Neuron (in vitro differentiated cells): ENCODE data around the gene SH3BP1.
A peak's percentile ranks its signal among the peaks of the same experiment; 100 is the strongest.

Experiments used
- H2AFZ ChIP-seq: one replicate; pipeline ENCODE4 v1.6.1; 2013; ENCODE audit warnings: low read depth, mild to moderate bottlenecking, inconsistent platforms, low read length, moderate library complexity
- H3K27me3 ChIP-seq: one replicate; pipeline ENCODE4 v1.6.1; 2013; ENCODE audit warnings: low read length; ENCODE audit not compliant: insufficient read depth
- H3K36me3 ChIP-seq: one replicate; pipeline ENCODE4 v1.6.1; 2013; ENCODE audit warnings: low read length; ENCODE audit not compliant: insufficient read depth
- H3K4me1 ChIP-seq: one replicate; pipeline ENCODE4 v1.6.1; 2013; ENCODE audit warnings: low read length; ENCODE audit not compliant: insufficient read depth
- H3K4me3 ChIP-seq: 2 replicates; pipeline ENCODE4 v1.5.1; 2013; ENCODE audit warnings: mild to moderate bottlenecking, low read length, moderate library complexity
- H3K9me3 ChIP-seq: one replicate; pipeline ENCODE4 v1.6.1; 2013; ENCODE audit warnings: low read length

Gene SH3BP1

GRCh38 chr22:37632174-37633088 is 7.0 kb upstream of the SH3BP1 start:
- Histone ChIP-seq H3K4me1 (peaks cover 27% of the 10 kb centered on the region), H3K36me3 (peaks cover 35% of the 10 kb centered on the region), H3K9me3 (no peaks in the 10 kb centered on the region), H2AFZ (no peak overlapping the region), H3K4me3 (no peak overlapping the region), H3K27me3 (no peaks in the 10 kb centered on the region)

GRCh38 chr22:37633089-37633624 is 6.3 kb upstream of the SH3BP1 start:
- Histone ChIP-seq H3K9me3 (no peaks in the 10 kb centered on the region), H3K27me3 (no peaks in the 10 kb centered on the region), H2AFZ (no peak overlapping the region), H3K4me1 (peaks cover 27% of the 10 kb centered on the region), H3K4me3 (no peak overlapping the region), H3K36me3 (peaks cover 32% of the 10 kb centered on the region)

GRCh38 chr22:37633625-37634416 is 5.6 kb upstream of the SH3BP1 start:
- peaks cover 27% of the 10 kb centered on the region for H3K4me1 ChIP-seq
- H3K36me3 ChIP-seq = peaks cover 26% of the 10 kb centered on the region
- H3K27me3 ChIP-seq = no peaks in the 10 kb centered on the region
- H2AFZ ChIP-seq = no peak overlapping the region
- no peaks in the 10 kb centered on the region for H3K9me3 ChIP-seq
- peak overlapping the region; percentile 1 for H3K4me3 ChIP-seq

- Histone ChIP-seq H3K4me3 (no peak overlapping the region), H3K36me3 (peaks cover 20% of the 10 kb centered on the region), H3K27me3 (no peaks in the 10 kb centered on the region), H3K9me3 (no peaks in the 10 kb centered on the region), H2AFZ (no peak overlapping the region), H3K4me1 (peaks cover 31% of the 10 kb centered on the region)
Measured at GRCh38 chr22:37634417-37634924, 5.0 kb upstream of the SH3BP1 start.

- peaks cover 16% of the 10 kb centered on the region for H3K36me3 ChIP-seq
- no peaks in the 10 kb centered on the region for H3K9me3 ChIP-seq
- no peaks in the 10 kb centered on the region for H3K27me3 ChIP-seq
- peaks cover 34% of the 10 kb centered on the region for H3K4me1 ChIP-seq
- no peak overlapping the region for H3K4me3 ChIP-seq
- no peak overlapping the region for H2AFZ ChIP-seq
Measured at GRCh38 chr22:37635157-37635556, 4.3 kb upstream of the SH3BP1 start.

GRCh38 chr22:37636186-37636948 is 3.1 kb upstream of the SH3BP1 start:
- Histone ChIP-seq H3K4me3 (no peak overlapping the region), H3K27me3 (no peaks in the 10 kb centered on the region), H3K4me1 (peaks cover 41% of the 10 kb centered on the region), H2AFZ (no peak overlapping the region), H3K9me3 (no peaks in the 10 kb centered on the region), H3K36me3 (peaks cover 8% of the 10 kb centered on the region)

GRCh38 chr22:37636949-37637273 is 2.6 kb upstream of the SH3BP1 start:
- peaks cover 7% of the 10 kb centered on the region for H3K36me3 ChIP-seq
- no peak overlapping the region for H2AFZ ChIP-seq
- no peak overlapping the region for H3K4me3 ChIP-seq
- H3K27me3 ChIP-seq = no peaks in the 10 kb centered on the region
- H3K4me1 ChIP-seq = peaks cover 41% of the 10 kb centered on the region
- H3K9me3 ChIP-seq = no peaks in the 10 kb centered on the region

- Histone ChIP-seq H3K4me3 (no peak overlapping the region), H3K36me3 (no peaks in the 10 kb centered on the region), H3K4me1 (peaks cover 30% of the 10 kb centered on the region), H3K9me3 (no peaks in the 10 kb centered on the region), H2AFZ (no peak overlapping the region), H3K27me3 (no peaks in the 10 kb centered on the region)
Measured at GRCh38 chr22:37638391-37639069, 939 bp upstream of the SH3BP1 start.

- Histone ChIP-seq H3K4me3 (peak overlapping the region; percentile 41), H3K36me3 (no peaks in the 10 kb centered on the region), H3K9me3 (no peaks in the 10 kb centered on the region)
Measured at GRCh38 chr22:37639771-37640590, 512 bp downstream of the SH3BP1 start.

GRCh38 chr22:37640591-37641560 is 1.4 kb downstream of the SH3BP1 start:
- Histone ChIP-seq H3K9me3 (no peaks in the 10 kb centered on the region), H3K4me3 (peak overlapping the region; percentile 1), H3K36me3 (no peaks in the 10 kb centered on the region), H3K27me3 (no peaks in the 10 kb centered on the region), H3K4me1 (peaks cover 16% of the 10 kb centered on the region), H2AFZ (no peak overlapping the region)

More at GRCh38 chr22:37639771-37640590, 512 bp downstream of the SH3BP1 start:
- Histone ChIP-seq H3K4me1 (peaks cover 16% of the 10 kb centered on the region), H2AFZ (peak overlapping the region; percentile 66), H3K27me3 (no peaks in the 10 kb centered on the region)

GRCh38 chr22:37641561-37641949 is 2.1 kb downstream of the SH3BP1 start:
- no peaks in the 10 kb centered on the region for H3K9me3 ChIP-seq
- H3K4me1 ChIP-seq = peaks cover 14% of the 10 kb centered on the region
- H3K36me3 ChIP-seq = no peaks in the 10 kb centered on the region
- no peak overlapping the region for H2AFZ ChIP-seq
- H3K4me3 ChIP-seq = no peak overlapping the region
- no peaks in the 10 kb centered on the region for H3K27me3 ChIP-seq
